ENCODE data around the gene PDHA1. TPM values are rescaled to one million over a fixed set of nuclear protein-coding genes. Genes with fewer than 3 reads are reported as not detected.

The PDHA1 gene
- total RNA-seq, 1 experiment from 2014 or later = 214 TPM

DNA sequence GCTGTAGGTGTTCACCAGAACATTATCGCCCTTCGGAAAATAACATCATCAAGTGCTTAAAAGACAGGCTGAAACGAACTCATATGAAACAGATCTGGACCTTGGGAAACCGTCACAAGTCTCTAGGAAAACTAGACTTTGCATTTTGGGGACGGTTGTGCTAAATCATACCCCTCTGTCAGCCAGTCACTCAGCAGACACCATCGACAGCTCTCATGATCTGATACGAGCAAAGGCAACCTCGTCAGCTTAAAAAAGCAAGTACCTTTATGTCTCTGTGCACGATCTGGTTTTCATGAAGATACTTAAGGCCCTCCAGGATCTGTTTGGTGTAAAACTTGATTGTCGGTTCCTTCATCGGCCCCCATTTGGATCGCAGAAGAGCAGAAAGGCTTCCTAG lies 48.4 kb downstream of the PDHA1 start:
- no peaks in the 10 kb centered on the region; a peak in 1 of 4 replicates for H3K4me1 Mint-ChIP-seq
- no peak overlapping the region for H2BK120ac ChIP-seq (ENCODE audit: low read depth, low read length, poor library complexity, severe bottlenecking)
- H3K4me2 ChIP-seq (ENCODE audit: insufficient read depth, insufficient read length, low read length) = no peak overlapping the region
- H3K27me3 ChIP-seq (ENCODE audit: insufficient read depth, low read length) = no peaks in the 10 kb centered on the region
- H3K23ac ChIP-seq (ENCODE audit: insufficient read length, low read depth, low read length) = no peak overlapping the region
- no peak overlapping the region for H2BK12ac ChIP-seq (ENCODE audit: insufficient read length, low read depth, low read length)
- no peak overlapping the region for H4K91ac ChIP-seq (ENCODE audit: insufficient read length, low read depth, low read length)
- no peak overlapping the region for H3K18ac ChIP-seq (ENCODE audit: insufficient read length, low read depth, low read length)
- no peak overlapping the region for H3T11ph ChIP-seq (ENCODE audit: low read length)
- H2BK5ac ChIP-seq (ENCODE audit: insufficient read length, low read length) = no peak overlapping the region
- H3K14ac ChIP-seq (ENCODE audit: insufficient read depth, low read length) = no peak overlapping the region
- no peak overlapping the region for H3K27ac ChIP-seq (ENCODE audit: insufficient read length, low read depth, low read length)
- no peak overlapping the region for H2AK5ac ChIP-seq (ENCODE audit: insufficient read length, low read length)
- peaks cover 2% of the 10 kb centered on the region; the same call in 1 of the 2 replicates for H3K27me3 Mint-ChIP-seq (ENCODE audit: low read depth)
- H2BK20ac ChIP-seq (ENCODE audit: low read depth, low read length, poor library complexity, severe bottlenecking) = no peak overlapping the region
- H3K4me1 ChIP-seq (ENCODE audit: insufficient read depth, low read length) = no peaks in the 10 kb centered on the region
- no peak overlapping the region for H4K8ac ChIP-seq (replicated peaks; ENCODE audit: insufficient read length, low read depth, low read length)
- H3K23me2 ChIP-seq (ENCODE audit: insufficient read length, low read depth, low read length, poor library complexity, severe bottlenecking) = no peaks in the 10 kb centered on the region
- no CpG with 5 or more reads among the region's 12 CpGs for WGBS (ENCODE audit: extremely low coverage, insufficient read length, low lambda C conversion rate)
- peaks cover 0 to 1% (median 0%) of the 10 kb centered on the region in 3 experiments; a peak in 1 of 7 replicates for H3K36me3 Mint-ChIP-seq (ENCODE audit: insufficient read depth in 1 of 3, low read depth in 3 of 3)
- no peak overlapping the region for H3K4ac ChIP-seq (ENCODE audit: low read depth, low read length)
- no peak overlapping the region for H3K27ac Mint-ChIP-seq
- no peak overlapping the region for H2AFZ ChIP-seq (ENCODE audit: low read length)
- no peaks in the 10 kb centered on the region for H4K20me1 ChIP-seq (ENCODE audit: control insufficient read depth, insufficient read depth, insufficient read length)
- H3K79me2 ChIP-seq (ENCODE audit: insufficient read depth, low read length) = no peaks in the 10 kb centered on the region
- DNase-seq = no peak
- no peak overlapping the region for H3K56ac ChIP-seq (ENCODE audit: insufficient read length, low read depth, low read length)
- no peaks in the 10 kb centered on the region for H3K79me1 ChIP-seq (ENCODE audit: insufficient read depth, low read depth, low read length, poor library complexity, severe bottlenecking)
- TF ChIP-seq, protein P1, sequence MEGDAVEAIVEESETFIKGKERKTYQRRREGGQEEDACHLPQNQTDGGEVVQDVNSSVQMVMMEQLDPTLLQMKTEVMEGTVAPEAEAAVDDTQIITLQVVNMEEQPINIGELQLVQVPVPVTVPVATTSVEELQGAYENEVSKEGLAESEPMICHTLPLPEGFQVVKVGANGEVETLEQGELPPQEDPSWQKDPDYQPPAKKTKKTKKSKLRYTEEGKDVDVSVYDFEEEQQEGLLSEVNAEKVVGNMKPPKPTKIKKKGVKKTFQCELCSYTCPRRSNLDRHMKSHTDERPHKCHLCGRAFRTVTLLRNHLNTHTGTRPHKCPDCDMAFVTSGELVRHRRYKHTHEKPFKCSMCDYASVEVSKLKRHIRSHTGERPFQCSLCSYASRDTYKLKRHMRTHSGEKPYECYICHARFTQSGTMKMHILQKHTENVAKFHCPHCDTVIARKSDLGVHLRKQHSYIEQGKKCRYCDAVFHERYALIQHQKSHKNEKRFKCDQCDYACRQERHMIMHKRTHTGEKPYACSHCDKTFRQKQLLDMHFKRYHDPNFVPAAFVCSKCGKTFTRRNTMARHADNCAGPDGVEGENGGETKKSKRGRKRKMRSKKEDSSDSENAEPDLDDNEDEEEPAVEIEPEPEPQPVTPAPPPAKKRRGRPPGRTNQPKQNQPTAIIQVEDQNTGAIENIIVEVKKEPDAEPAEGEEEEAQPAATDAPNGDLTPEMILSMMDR (conservative IDR thresholded peaks at IDR 0.05) = no peak
- H2BK15ac ChIP-seq (ENCODE audit: low read depth, low read length) = no peak overlapping the region
- no peak overlapping the region for H4K5ac ChIP-seq (ENCODE audit: insufficient read length, low read depth, low read length)
- H3K9me3 ChIP-seq (ENCODE audit: control insufficient read depth, low read depth, low read length) = peaks cover 45% of the 10 kb centered on the region
- peaks cover 68 to 69% of the 10 kb centered on the region in 2 experiments for H3K9me3 Mint-ChIP-seq
- H3K9ac ChIP-seq (ENCODE audit: extremely low read depth, insufficient read length, low read length) = no peak overlapping the region
- H3K4me3 Mint-ChIP-seq = no peak overlapping the region

Measured in H9 (cell line).